A549 (cell line): ENCODE measurements around the gene RPS6KA2.

Source experiments
- HDAC2 ChIP-seq: fragments of 200-600 bp; sonication (generic); IDR thresholded peaks from 2 replicates; pipeline ENCODE4 v1.6.1; 2016
- POLR2A ChIP-seq: IDR thresholded peaks from 2 replicates; pipeline ENCODE4 v1.6.1; 2012; ENCODE audit warnings: mild to moderate bottlenecking, low read length
- RCOR1 ChIP-seq: fragments of 150-350 bp; IDR thresholded peaks from 2 replicates; pipeline ENCODE4 v1.6.1; 2014; ENCODE audit warnings: antibody characterized with exemption, low read length, low read depth
- SMC3 ChIP-seq: fragments of >200 bp; sonication (Bioruptor Twin); formaldehyde crosslinking; IDR thresholded peaks from 3 replicates; pipeline ENCODE4 v1.6.1; 2018; ENCODE audit warnings: inconsistent platforms
- TF ChIP-seq, protein P1 (sequence below): fragments of >200 bp; sonication (Bioruptor Twin); formaldehyde crosslinking; IDR thresholded peaks from 3 replicates; pipeline ENCODE4 v1.5.1; 2016
- TF ChIP-seq, protein P2 (sequence below): fragments of 250-450 bp; sonication (Bioruptor Pico); IDR thresholded peaks from 2 replicates; pipeline ENCODE4 v1.5.0; 2020; ENCODE audit warnings: low read depth, mild to moderate bottlenecking, moderate library complexity
- TF ChIP-seq, protein P3 (sequence below): fragments of 200-600 bp; sonication (generic); IDR thresholded peaks from 2 replicates; pipeline ENCODE4 v1.6.1; 2016; ENCODE audit warnings: antibody characterized with exemption, mild to moderate bottlenecking, moderate library complexity

GRCh38 chr6:166507809-166508564 lies 119.1 kb downstream of the RPS6KA2 start:
- TF ChIP-seq RCOR1: no peak
- TF ChIP-seq, protein P1, sequence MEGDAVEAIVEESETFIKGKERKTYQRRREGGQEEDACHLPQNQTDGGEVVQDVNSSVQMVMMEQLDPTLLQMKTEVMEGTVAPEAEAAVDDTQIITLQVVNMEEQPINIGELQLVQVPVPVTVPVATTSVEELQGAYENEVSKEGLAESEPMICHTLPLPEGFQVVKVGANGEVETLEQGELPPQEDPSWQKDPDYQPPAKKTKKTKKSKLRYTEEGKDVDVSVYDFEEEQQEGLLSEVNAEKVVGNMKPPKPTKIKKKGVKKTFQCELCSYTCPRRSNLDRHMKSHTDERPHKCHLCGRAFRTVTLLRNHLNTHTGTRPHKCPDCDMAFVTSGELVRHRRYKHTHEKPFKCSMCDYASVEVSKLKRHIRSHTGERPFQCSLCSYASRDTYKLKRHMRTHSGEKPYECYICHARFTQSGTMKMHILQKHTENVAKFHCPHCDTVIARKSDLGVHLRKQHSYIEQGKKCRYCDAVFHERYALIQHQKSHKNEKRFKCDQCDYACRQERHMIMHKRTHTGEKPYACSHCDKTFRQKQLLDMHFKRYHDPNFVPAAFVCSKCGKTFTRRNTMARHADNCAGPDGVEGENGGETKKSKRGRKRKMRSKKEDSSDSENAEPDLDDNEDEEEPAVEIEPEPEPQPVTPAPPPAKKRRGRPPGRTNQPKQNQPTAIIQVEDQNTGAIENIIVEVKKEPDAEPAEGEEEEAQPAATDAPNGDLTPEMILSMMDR: no peak
- TF ChIP-seq, protein P2, sequence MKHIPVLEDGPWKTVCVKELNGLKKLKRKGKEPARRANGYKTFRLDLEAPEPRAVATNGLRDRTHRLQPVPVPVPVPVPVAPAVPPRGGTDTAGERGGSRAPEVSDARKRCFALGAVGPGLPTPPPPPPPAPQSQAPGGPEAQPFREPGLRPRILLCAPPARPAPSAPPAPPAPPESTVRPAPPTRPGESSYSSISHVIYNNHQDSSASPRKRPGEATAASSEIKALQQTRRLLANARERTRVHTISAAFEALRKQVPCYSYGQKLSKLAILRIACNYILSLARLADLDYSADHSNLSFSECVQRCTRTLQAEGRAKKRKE (CRISPR knock-in tag): no peak
- no peak for TF ChIP-seq POLR2A
- TF ChIP-seq SMC3: no peak
- no peak for TF ChIP-seq HDAC2
- TF ChIP-seq, protein P3, sequence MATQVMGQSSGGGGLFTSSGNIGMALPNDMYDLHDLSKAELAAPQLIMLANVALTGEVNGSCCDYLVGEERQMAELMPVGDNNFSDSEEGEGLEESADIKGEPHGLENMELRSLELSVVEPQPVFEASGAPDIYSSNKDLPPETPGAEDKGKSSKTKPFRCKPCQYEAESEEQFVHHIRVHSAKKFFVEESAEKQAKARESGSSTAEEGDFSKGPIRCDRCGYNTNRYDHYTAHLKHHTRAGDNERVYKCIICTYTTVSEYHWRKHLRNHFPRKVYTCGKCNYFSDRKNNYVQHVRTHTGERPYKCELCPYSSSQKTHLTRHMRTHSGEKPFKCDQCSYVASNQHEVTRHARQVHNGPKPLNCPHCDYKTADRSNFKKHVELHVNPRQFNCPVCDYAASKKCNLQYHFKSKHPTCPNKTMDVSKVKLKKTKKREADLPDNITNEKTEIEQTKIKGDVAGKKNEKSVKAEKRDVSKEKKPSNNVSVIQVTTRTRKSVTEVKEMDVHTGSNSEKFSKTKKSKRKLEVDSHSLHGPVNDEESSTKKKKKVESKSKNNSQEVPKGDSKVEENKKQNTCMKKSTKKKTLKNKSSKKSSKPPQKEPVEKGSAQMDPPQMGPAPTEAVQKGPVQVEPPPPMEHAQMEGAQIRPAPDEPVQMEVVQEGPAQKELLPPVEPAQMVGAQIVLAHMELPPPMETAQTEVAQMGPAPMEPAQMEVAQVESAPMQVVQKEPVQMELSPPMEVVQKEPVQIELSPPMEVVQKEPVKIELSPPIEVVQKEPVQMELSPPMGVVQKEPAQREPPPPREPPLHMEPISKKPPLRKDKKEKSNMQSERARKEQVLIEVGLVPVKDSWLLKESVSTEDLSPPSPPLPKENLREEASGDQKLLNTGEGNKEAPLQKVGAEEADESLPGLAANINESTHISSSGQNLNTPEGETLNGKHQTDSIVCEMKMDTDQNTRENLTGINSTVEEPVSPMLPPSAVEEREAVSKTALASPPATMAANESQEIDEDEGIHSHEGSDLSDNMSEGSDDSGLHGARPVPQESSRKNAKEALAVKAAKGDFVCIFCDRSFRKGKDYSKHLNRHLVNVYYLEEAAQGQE: no peak
